B cell (primary cell): Measurements from ENCODE around the gene AP1G1. TPM values are rescaled to one million over a fixed set of nuclear protein-coding genes. Genes with fewer than 3 reads are reported as not detected.

ENCODE experiments used
- ATAC-seq: fragments of 200-7000 bp; cut with Tn5 transposase; one replicate; pipeline ENCODE4 v1.10.0; 2021; ENCODE audit warnings: low read depth, mild to moderate bottlenecking, moderate number of reproducible peaks, moderate library complexity
- CTCF ChIA-PET: fragments of 350-600 bp; sonication (Branson Sonifier 250); formaldehyde crosslinking; loops from one replicate; lab custom pipeline; 2021; ENCODE audit warnings: antibody characterized with exemption, inconsistent platforms; lab: Charles Lee
- POLR2A ChIA-PET: fragments of 350-600 bp; sonication (Branson Sonifier 250); formaldehyde crosslinking; loops from one replicate; lab custom pipeline; 2021; ENCODE audit warnings: antibody characterized with exemption; lab: Charles Lee
- DNase-seq: peaks from one replicate; pipeline ENCODE4 v3.0.0; 2013
- H2AFZ ChIP-seq: 2 replicates; pipeline ENCODE4 v1.6.1; 2012; ENCODE audit warnings: mild to moderate bottlenecking, low read depth, low read length; ENCODE audit not compliant: insufficient read depth, poor library complexity, severe bottlenecking
- H3K27ac ChIP-seq, 2 donors: 1 replicate in 1 of 2; 2 replicates in 1 of 2; pipeline ENCODE4 v1.5.1; 2012 to 2013; ENCODE audit warnings: low read length in 2 of 2, mild to moderate bottlenecking in 2 of 2, moderate library complexity in 1 of 2
- H3K27me3 ChIP-seq, 4 experiments: fragments of 200-600 bp in 1 of 4; sonication (generic) in 1 of 4; replicated peaks in 1 of 4; 1 replicate in 2 of 4; 2 replicates in 2 of 4; pipeline versions ENCODE4 v1.6.1 to v1.7.0; 2013 to 2016; ENCODE audit warnings: low read length in 3 of 4, mild to moderate bottlenecking in 2 of 4, mixed read lengths in 1 of 4, moderate library complexity in 1 of 4; ENCODE audit not compliant: insufficient read depth in 4 of 4, control insufficient read depth in 3 of 4; ENCODE audit errors: control extremely low read depth in 1 of 4
- H3K36me3 ChIP-seq, 2 experiments: replicated peaks in 1 of 2; 1 replicate in 1 of 2; 2 replicates in 1 of 2; pipeline versions ENCODE4 v1.6.1 to v1.7.1; 2013; ENCODE audit warnings: low read length in 1 of 2; ENCODE audit not compliant: insufficient read depth in 2 of 2, control insufficient read depth in 1 of 2; ENCODE audit errors: control extremely low read depth in 1 of 2, extremely low read depth in 1 of 2
- H3K4me1 ChIP-seq, 2 donors: fragments of 200-600 bp in 1 of 2; sonication (generic) in 1 of 2; 1 replicate in 1 of 2; 2 replicates in 1 of 2; pipeline versions ENCODE4 v1.5.1 to v1.6.1; 2013 to 2017; ENCODE audit warnings: low read length in 2 of 2; ENCODE audit not compliant: control insufficient read depth in 2 of 2, insufficient read depth in 2 of 2
- H3K4me2 ChIP-seq: replicated peaks from 2 replicates; pipeline ENCODE3; 2012; ENCODE audit warnings: mild to moderate bottlenecking, low read depth, low read length; ENCODE audit not compliant: poor library complexity, severe bottlenecking
- H3K4me3 ChIP-seq, 5 experiments: fragments of 200-600 bp in 1 of 5; sonication (generic) in 1 of 5; 1 replicate in 3 of 5; 2 replicates in 2 of 5; pipeline versions ENCODE4 v1.5.1 to v1.7.0; 2011 to 2016; ENCODE audit warnings: low read length in 4 of 5, mild to moderate bottlenecking in 4 of 5, low read depth in 2 of 5, control low read depth in 1 of 5, moderate library complexity in 1 of 5; ENCODE audit not compliant: insufficient read depth in 1 of 5; ENCODE audit errors: control extremely low read depth in 1 of 5, extremely low read depth in 1 of 5
- H3K79me2 ChIP-seq: fragments of 200-600 bp; sonication (generic); one replicate; pipeline ENCODE4 v1.6.0; 2016; ENCODE audit warnings: low read length; ENCODE audit not compliant: control insufficient read depth, insufficient read depth
- H3K9ac ChIP-seq: fragments of 200-600 bp; sonication (generic); 2 replicates; pipeline ENCODE4 v1.6.1; 2017; ENCODE audit warnings: mild to moderate bottlenecking, low read length, moderate library complexity
- H3K9me3 ChIP-seq, 3 donors: one replicate each; pipeline versions ENCODE4 v1.6.1 to v1.7.1; 2013; ENCODE audit warnings: low read length in 2 of 3; ENCODE audit not compliant: control insufficient read depth in 2 of 3, insufficient read depth in 1 of 3; ENCODE audit errors: control extremely low read depth in 1 of 3
- H4K20me1 ChIP-seq: 2 replicates; pipeline ENCODE4 v1.6.0; 2012; ENCODE audit warnings: mild to moderate bottlenecking, low read length; ENCODE audit not compliant: insufficient read depth, control insufficient read depth, poor library complexity, severe bottlenecking
- H3K27ac Mint-ChIP-seq: one replicate; pipeline ENCODE4 v1.8.0; 2021; ENCODE audit warnings: mixed read lengths
- H3K27me3 Mint-ChIP-seq: one replicate; pipeline ENCODE4 v1.8.0; 2021; ENCODE audit warnings: mixed read lengths
- H3K4me1 Mint-ChIP-seq: one replicate; pipeline ENCODE4 v1.8.0; 2021; ENCODE audit warnings: mixed read lengths
- H3K4me3 Mint-ChIP-seq: one replicate; pipeline ENCODE4 v1.8.0; 2021; ENCODE audit warnings: mixed read lengths
- H3K9me3 Mint-ChIP-seq: one replicate; pipeline ENCODE4 v1.8.0; 2022; ENCODE audit warnings: mixed read lengths; ENCODE audit not compliant: insufficient read depth
- CTCF ChIP-seq: fragments of 200-600 bp; IDR thresholded peaks from one replicate; pipeline ENCODE4 v1.8.0; 2022; ENCODE audit warnings: antibody characterized with exemption, mild to moderate bottlenecking
- EZH2 ChIP-seq: IDR thresholded peaks from 2 replicates; pipeline ENCODE4 v1.6.1; 2012; ENCODE audit warnings: borderline replicate concordance, low read depth, mild to moderate bottlenecking, moderate library complexity, low read length; ENCODE audit not compliant: insufficient read depth, poor library complexity, severe bottlenecking
- WGBS: methylation state at CpG from one replicate; pipeline ENCODE4 v1.1.5; 2013; ENCODE audit warnings: missing lambda C conversion rate; ENCODE audit not compliant: insufficient coverage; 5-methylcytosine and 5-hydroxymethylcytosine counted together
- intact Hi-C: fragments of 100-400 bp; cut with micrococcal nuclease; formaldehyde crosslinking; loops from one replicate; pipeline ENCODE4 v1.10.0; 2022
- polyA plus RNA-seq: library from polyadenylated mRNA; depleted of rRNA; stranded (reverse); fragments of >200 nt; gene quantifications from 2 replicates; pipeline ENCODE4 v1.2.3, GENCODE V29; 2012
- total RNA-seq, 2 donors: library from RNA; stranded (reverse); fragments of 120-200 nt in 1 of 2; gene quantifications; 1 replicate in 1 of 2; 2 replicates in 1 of 2; pipeline versions ENCODE4 v1.2.3 to v1.2.4, GENCODE V29; 2013 to 2022

Gene AP1G1
- total and polyA plus RNA-seq, 2 donors (not counting 1 experiment from before 2014, with no cell fraction given) = 43.8 to 142 TPM

- Mint-ChIP-seq H3K4me3 (peak overlapping the region; percentile 53), H3K9me3 (no peaks in the 10 kb centered on the region), H3K4me1 (peaks cover 51% of the 10 kb centered on the region), H3K27ac (peak overlapping the region; percentile 84), H3K27me3 (no peaks in the 10 kb centered on the region)
- peak overlapping the region; percentile 61 to 72 for H3K27ac ChIP-seq
- no peaks in the 10 kb centered on the region for H4K20me1 ChIP-seq
- CTCF ChIA-PET = interaction anchor here (1.0 to 2.4 kb wide), 4 partner anchors 9 to 41 kb away, joined by 3 to 10 read pairs (median 4); partner anchors contain the start of gene ZNF821
- WGBS = no CpG with 5 or more reads among the region's 2 CpGs
- TF ChIP-seq CTCF (no peak), EZH2 (no peak)
- H3K9ac ChIP-seq = no peak overlapping the region
- no peak for DNase-seq
- H3K36me3 ChIP-seq = peaks cover 0 to 8% of the 10 kb centered on the region in 2 experiments
- H3K79me2 ChIP-seq = peaks cover 36% of the 10 kb centered on the region
- intact Hi-C loops = no loop called here
- H3K4me2 ChIP-seq = peak overlapping the region; percentile 21
- POLR2A ChIA-PET = interaction anchor here (0.6 to 1.7 kb wide), 3 partner anchors 12 to 64 kb away, joined by 3 to 6 read pairs (median 3); partner anchors contain the start of gene AP1G1
- no peaks in the 10 kb centered on the region for H3K27me3 ChIP-seq
- H3K4me3 ChIP-seq = no peak overlapping the region
- H3K9me3 ChIP-seq = no peaks in the 10 kb centered on the region
- no peak overlapping the region for H2AFZ ChIP-seq
- ATAC-seq = no peak
- H3K4me1 ChIP-seq = peaks cover 29 to 52% of the 10 kb centered on the region in 2 donors
Observed at GRCh38 chr16:71843572-71843971, 34.9 kb upstream of the AP1G1 start.

DNA sequence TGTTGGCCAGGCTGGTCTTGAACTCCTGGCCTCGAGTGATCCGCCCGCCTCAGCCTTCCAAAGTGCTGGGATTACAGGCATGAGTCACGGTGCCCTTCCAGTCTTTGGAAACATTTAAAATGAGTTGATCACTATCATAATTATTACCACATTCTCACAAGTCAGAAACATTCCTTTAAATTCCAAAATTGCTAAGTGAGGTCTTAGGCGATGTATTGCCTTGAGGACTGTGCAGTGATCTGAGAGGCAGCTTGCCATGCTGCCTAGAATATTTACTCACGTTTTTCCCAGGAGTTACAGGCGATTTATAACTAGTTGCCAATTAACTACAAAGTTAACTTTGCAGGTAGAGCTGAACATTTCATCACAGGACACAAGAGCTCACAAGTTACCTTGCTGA, 31.4 kb upstream of the AP1G1 start:
- Histone ChIP-seq H3K79me2 (peaks cover under 1% of the 10 kb centered on the region), H3K4me3 (no peak overlapping the region), H3K4me2 (no peak overlapping the region), H3K9ac (no peak overlapping the region), H3K4me1 (peaks cover 20 to 33% of the 10 kb centered on the region in 2 donors), H2AFZ (no peak overlapping the region), H3K27ac (no peak overlapping the region), H4K20me1 (no peaks in the 10 kb centered on the region), H3K9me3 (no peaks in the 10 kb centered on the region), H3K27me3 (no peaks in the 10 kb centered on the region), H3K36me3 (no peaks in the 10 kb centered on the region)
- H3K27ac Mint-ChIP-seq = no peak overlapping the region
- DNase-seq (no peak), ATAC-seq (no peak)
- no peaks in the 10 kb centered on the region for H3K9me3 Mint-ChIP-seq
- H3K4me3 Mint-ChIP-seq = no peak overlapping the region
- POLR2A ChIA-PET = no interaction called here
- peaks cover 25% of the 10 kb centered on the region for H3K4me1 Mint-ChIP-seq
- H3K27me3 Mint-ChIP-seq = no peaks in the 10 kb centered on the region
- intact Hi-C loops = no loop called here
- TF ChIP-seq CTCF (no peak), EZH2 (no peak)
- 94% methylated on average over 6 of the region's 7 CpGs for WGBS
- CTCF ChIA-PET = interaction anchor here (0.9 to 1.1 kb wide), 2 partner anchors 32 to 121 kb away, joined by 3 to 4 read pairs; partner anchors contain the start of gene AP1G1
